Suprapubic skin (tissue), 3 donors: ENCODE measurements around the gene SUGT1.

Experiments
- CTCF ChIP-seq, 2 donors: fragments of 200-600 bp in 1 of 2; fragments of 450-650 bp in 1 of 2; sonication (generic) in 1 of 2; IDR thresholded peaks; one replicate each; pipeline ENCODE4 v1.5.1; 2016 to 2019; ENCODE audit warnings: antibody characterized with exemption in 2 of 2, mild to moderate bottlenecking in 1 of 2, moderate library complexity in 1 of 2
- EP300 ChIP-seq: sonication (generic); formaldehyde crosslinking; IDR thresholded peaks from one replicate; pipeline ENCODE4 v1.6.1; 2017; ENCODE audit warnings: antibody characterized with exemption
- POLR2A ChIP-seq, 2 donors: fragments of 450-650 bp; IDR thresholded peaks; one replicate each; pipeline ENCODE4 v1.6.1; 2017; ENCODE audit warnings: antibody characterized with exemption in 2 of 2, mild to moderate bottlenecking in 2 of 2, moderate library complexity in 2 of 2

DNA sequence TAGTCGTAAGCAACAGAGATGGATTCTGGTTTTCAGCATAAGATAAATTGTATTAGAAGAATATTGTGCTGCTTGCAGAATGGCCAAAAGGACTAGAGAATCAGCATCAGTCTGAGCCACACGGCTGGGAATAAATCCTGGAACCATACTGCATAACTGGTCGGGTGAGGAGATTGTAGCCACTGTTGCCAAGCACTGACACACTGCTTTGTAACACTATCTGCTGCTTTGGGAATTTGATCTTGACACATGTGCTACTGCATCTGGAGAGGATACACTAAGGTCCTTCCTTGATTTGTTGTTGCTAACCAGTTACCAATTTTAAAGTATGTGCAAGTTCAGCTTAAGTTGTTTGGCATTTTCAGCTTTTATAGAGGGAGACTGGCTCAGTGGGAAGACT, 8.5 kb upstream of the SUGT1 start:
- TF ChIP-seq CTCF (IDR thresholded peaks at IDR 0.05) (no peak), POLR2A (IDR thresholded peaks at IDR 0.05) (no peak), EP300 (no peak)
